Fibroblast of gingiva (primary cell): ENCODE data around the gene MFAP2.

Experiments used
- DNase-seq: peaks from one replicate; pipeline ENCODE4 v3.0.0-alpha.2; 2011; ENCODE audit warnings: low read depth

MFAP2 gene

GRCh38 chr1:17007121-17007520 lies 26.7 kb upstream of the MFAP2 start:
- DNase-seq: no peak

- no peak for DNase-seq
Measured at GRCh38 chr1:17005365-17005740, 24.9 kb upstream of the MFAP2 start.

GRCh38 chr1:17004466-17005364 lies 24.3 kb upstream of the MFAP2 start:
- DNase-seq: no peak

GRCh38 chr1:17002524-17002902 lies 22.1 kb upstream of the MFAP2 start:
- DNase-seq: no peak

GRCh38 chr1:17001760-17002523 lies 21.5 kb upstream of the MFAP2 start:
- no peak for DNase-seq

- DNase-seq: no peak
Measured at GRCh38 chr1:16999863-17000262, 19.4 kb upstream of the MFAP2 start.

- DNase-seq: no peak
Measured at GRCh38 chr1:16998589-16998988, 18.2 kb upstream of the MFAP2 start.

- DNase-seq: no peak
Measured at GRCh38 chr1:16996845-16997244, 16.4 kb upstream of the MFAP2 start.

GRCh38 chr1:16993521-16994038 lies 13.2 kb upstream of the MFAP2 start:
- DNase-seq: no peak

- no peak for DNase-seq
Measured at GRCh38 chr1:16992675-16993074, 12.3 kb upstream of the MFAP2 start.

- DNase-seq: no peak
Measured at GRCh38 chr1:16992102-16992501, 11.7 kb upstream of the MFAP2 start.

GRCh38 chr1:16991571-16991970 lies 11.2 kb upstream of the MFAP2 start:
- no peak for DNase-seq

- no peak for DNase-seq
Measured at GRCh38 chr1:16989676-16990391, 9.4 kb upstream of the MFAP2 start.

- no peak for DNase-seq
Measured at GRCh38 chr1:16988210-16988609, 7.8 kb upstream of the MFAP2 start.

- DNase-seq: no peak
Measured at GRCh38 chr1:16986962-16987361, 6.5 kb upstream of the MFAP2 start.

GRCh38 chr1:16986560-16986959 lies 6.1 kb upstream of the MFAP2 start:
- DNase-seq: no peak

GRCh38 chr1:16986113-16986512 lies 5.7 kb upstream of the MFAP2 start:
- DNase-seq: no peak

- peak; percentile 88 for DNase-seq
Measured at GRCh38 chr1:16984717-16985116, 4.3 kb upstream of the MFAP2 start.

GRCh38 chr1:16983649-16984048 lies 3.2 kb upstream of the MFAP2 start:
- no peak for DNase-seq

GRCh38 chr1:16982902-16983301 lies 2.5 kb upstream of the MFAP2 start:
- no peak for DNase-seq

- peak; percentile 62 for DNase-seq
Measured at GRCh38 chr1:16981269-16981849, 939 bp upstream of the MFAP2 start.
